Endometrium (tissue), 2 donors: Measurements from ENCODE around the gene ALK.

ENCODE experiments used
- FAIRE-seq: peaks from 2 replicates; lab custom pipeline; 2012; peaks lifted over from hg19 to GRCh38; lab: Jason Lieb, UNC
- donor health status: control.
- donor health status: control.

ALK gene

DNA sequence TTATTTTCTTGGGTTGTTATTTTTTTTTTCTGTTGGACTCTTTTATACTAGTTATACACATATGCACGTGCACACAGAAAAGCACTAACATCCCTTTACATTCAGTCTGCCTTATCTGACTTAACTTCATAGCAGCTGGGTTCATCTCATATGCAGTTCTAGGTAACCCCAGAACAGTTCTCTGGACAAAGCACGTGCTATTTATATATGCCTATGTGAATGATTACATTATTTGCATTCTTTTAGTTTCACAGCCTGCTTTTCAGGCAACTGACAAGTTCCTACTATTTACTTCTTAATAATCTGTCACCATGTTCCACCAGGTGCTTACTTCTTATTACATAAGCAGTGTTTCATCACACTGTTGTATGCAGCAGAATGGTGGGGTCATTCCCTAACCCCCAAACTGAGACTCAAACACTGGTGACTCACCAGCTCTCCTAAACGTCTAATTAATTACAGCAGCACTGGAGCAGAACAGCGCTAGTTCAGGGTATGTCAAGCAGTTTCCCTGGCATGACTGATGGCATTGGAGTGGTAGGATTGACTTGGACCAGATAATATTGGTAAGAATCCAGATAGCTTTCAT lies 433.3 kb downstream of the ALK start:
- FAIRE-seq = no peak

DNA sequence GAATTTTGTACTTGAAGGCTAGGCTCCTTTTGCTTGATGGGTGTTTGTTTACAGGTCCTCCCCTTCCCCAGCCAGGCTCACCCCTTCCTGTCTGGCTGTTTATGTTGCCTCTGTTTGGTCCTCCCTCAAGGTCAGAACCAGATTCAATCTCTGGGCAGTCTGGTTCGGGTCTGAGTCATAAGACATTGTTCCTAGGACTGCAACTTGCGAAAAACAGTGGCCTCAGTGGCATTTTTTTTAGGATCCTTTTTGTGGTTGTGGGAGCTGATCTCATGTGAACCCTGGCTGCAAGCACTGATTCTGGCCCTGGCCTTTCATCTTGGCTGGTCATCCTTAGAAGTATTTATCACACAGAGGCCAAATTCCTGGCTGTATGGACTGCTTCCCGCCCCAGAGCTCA lies 435.8 kb downstream of the ALK start:
- no peak for FAIRE-seq

DNA sequence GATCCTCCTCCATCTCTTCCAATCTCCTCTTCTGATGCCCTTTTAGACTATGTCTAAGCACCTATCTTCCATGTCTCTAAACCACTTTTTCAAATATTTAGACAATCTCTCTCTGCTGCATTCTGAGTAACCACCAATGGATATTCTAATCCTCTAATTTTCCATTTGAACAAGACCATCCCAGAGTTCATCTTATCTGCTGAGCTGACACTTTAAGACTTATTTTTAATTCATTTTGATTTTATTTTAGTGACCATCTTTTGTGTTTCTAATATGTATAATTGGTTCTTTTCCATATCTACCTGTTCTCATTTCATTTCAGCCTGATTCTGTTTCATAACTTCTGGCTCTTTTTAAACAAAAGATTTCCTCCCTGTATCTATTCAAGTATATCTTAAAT lies 436.3 kb downstream of the ALK start:
- no peak for FAIRE-seq

DNA sequence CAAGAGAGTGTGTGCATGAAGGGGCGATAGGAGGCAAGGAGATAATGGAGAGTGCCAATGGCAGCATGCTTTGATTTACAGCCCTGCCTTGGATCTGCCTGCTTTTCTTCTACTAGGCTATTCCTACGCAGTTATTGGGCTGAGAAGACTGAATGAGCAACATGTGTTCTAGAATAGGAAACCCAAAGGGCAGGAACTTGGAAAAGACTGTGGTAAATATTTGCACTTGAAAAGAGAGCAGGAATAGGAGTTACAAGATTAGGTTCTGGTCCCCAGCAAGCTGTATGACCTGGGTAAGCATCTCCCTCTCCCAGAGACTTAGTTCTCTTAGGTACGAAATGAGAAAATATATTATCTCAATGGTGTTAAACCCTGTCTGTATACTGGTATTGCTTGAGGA lies 438.5 kb downstream of the ALK start:
- FAIRE-seq = no peak

DNA sequence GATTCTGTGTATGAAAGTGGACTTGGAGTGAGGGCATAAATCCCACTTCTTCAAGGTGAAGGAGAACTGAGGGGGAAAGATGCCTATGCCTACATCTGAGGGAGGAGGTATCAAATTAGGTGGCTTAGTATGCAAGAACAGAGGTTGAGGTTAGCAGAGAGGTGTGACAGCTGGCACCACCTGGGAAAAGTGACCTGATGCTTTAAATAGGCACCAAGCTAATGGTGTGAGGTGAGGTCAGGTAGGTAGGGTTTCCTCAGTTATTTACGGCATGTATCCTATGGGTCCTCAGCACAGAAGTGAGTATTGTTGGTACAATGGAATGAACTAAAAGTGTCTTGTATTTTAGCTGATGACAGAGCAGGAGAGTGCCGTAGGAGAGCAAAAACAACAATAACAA lies 439.0 kb downstream of the ALK start:
- no peak for FAIRE-seq

DNA sequence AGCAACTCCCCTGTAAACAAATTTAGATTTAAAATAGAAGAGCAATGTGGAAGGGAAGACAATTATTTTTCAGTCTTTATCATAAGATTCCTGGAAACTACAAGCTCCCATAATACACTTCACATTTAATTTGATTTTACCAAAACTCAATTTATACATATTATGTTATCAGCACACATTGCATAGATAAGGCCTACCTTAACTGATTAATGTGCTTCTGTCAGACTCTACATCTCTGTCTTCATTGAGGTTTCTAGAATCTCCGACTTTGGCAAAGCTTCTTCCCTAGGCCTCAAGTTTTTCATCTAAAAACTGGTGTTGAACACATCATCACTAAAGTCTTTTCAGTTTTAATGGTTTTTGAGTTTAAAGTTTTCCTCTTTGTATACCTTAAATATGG lies 440.1 kb downstream of the ALK start:
- no peak for FAIRE-seq

DNA sequence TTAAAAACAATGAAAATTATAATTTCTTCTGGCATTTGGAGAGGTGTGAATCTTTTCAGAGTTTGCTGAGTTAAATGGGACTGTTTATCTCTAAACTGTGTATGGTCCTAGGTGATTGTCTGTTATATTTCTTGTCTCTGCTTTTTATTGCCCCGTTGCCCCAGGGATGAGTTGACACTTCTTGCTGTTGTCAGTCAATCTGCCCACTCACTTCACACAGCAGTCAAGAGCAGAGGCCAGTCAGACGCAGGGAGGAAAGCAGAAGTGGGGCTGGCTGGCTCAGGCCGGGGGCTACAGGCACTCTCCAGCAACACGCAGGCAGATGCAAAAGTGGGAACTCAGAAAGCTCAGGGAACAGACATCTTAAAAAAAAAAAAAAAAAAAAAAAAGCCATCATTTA lies 441.0 kb downstream of the ALK start:
- FAIRE-seq = no peak

DNA sequence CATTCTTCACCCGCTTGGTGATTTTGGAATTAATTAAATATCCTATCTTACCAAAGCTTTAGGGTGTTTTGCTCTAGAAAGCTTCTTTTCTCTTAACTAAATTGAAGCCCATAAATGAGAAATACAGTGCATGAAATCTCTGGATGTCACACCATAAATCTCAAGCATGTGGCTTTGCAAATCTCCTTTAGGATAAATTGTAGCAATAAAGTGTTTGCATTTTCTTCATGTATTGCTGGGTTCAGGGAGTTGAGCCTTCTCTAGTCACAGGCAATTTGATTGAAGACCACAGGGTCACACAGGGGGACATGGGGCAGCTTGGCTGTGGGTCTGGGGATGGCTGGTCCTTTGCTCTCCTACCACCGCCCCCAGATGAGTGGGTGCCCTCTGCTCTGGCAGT lies 442.0 kb downstream of the ALK start:
- FAIRE-seq = no peak

DNA sequence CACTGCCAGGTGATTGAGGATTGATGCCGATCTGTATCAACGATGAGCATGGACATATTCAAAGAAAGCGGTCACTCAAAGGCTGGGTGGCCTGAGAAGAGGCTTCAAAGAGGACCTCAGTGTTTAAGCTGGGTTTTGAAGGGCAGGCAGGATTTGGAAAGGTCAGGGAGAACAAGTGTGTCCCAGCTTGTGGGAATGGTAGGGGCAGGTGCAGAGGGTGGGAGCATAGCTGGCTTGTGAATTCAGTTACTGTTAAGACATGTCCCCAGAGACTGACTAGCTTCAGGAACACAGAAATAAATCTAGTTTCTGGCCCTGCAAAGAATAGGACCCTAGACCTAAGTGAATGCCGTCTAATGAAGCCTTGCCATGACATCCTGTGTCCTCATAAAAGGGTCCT lies 442.7 kb downstream of the ALK start:
- no peak for FAIRE-seq

DNA sequence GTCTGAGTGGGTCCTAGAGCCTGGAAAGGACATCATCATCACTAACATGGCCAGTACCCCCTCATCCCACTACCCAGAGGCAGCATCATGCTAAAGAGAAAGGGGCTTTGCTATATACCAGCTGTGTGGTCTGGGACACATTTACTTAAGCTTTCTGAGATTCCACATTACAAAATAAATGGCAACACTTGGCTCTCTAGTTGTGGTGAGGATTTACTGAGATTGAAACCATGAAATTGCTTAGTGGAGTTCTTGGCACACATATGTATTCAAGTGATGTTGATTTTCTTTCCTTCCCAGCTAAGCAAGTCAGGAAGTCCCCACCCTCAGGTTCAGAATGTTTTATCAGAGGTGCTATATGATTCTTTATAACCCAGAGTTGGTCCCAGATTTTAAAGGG lies 444.2 kb downstream of the ALK start:
- no peak for FAIRE-seq

DNA sequence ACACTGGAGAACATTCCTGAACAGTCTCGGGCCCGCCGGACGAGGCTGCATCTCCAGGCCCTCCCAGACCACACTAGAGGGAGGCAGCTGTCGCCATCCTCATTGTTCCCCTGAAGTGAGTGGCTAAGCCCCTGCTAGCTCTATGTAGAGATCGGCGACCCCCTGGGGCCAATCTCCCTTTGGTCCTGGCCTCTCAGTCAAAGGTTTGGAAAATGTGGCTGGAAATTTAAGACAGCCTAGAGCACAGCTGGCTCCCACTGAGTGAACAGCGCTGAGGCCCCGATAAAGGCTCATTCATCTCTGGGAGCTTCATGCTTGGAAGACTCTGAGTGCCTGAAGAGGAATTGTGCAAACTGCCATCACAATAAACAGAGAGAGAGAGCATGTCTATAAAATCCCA lies 445.9 kb downstream of the ALK start:
- FAIRE-seq = no peak

DNA sequence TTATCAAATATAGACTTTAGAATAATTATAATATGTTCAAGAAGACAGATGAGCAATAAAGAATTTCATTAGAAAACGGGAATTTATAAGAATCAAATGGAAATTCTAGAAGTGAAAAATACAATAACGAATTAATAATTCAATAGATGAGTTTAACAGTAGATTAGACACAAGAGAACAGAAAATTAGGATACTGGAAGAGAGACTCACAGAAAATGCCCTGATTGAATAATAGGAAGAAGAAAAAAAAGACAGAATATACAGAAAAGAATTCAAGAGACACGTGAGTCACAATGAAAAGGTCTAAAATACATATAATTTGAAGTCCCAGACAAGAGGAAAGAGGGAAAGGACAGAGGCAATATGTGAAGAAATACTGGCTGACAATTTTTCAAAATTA lies 451.4 kb downstream of the ALK start:
- no peak for FAIRE-seq

DNA sequence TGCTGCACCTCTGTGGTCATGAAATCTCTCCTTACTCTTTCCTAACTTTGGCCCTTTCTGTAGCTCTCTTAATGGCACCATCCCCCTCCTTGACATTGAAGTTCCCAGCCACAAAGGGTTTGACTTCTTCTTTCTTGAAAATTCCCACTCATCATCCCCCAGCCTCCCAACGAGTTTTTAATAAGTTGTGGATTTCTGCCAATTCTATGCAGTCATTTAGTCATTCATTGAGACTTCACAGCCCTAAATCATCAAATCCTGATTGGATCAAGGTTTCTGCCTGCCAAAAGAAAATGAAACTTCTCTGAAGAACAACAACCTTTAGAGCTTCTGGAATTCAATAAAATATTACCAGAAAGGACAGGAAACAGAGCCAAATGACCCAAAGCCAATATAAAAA lies 451.9 kb downstream of the ALK start:
- no peak for FAIRE-seq

DNA sequence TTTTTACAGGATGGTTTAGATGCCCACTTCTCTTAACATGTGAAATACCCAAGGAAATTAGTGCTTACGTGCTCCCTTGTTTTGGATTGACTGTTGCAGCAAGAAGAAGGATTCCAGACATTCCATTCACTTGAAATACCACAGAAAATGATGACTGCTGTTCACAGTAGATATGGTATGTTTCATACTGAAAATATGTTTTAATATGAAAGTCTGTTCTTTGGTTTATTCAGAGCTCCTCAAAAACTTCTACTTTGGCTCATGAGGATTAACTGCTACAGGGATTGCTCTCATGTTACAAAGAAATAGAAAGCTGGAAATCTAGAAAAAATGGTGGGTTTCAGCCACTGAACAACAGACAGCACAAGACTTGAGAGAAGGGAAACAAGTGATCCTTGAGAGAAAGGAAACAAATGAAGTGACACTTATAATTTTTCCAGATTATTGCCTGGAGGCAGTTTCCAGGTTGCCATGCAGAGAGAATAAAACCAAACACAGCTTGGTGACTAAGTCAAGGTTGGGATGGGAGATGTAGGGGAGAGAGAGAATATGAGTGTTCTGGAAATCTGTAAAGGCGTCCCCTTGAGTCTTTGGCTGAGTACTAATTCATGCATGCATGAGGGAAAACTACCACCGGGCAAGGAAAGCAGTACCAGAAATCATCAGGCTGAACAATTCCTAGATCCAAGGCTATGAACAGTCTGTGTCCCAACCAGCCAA lies 458.0 kb downstream of the ALK start:
- no peak for FAIRE-seq

DNA sequence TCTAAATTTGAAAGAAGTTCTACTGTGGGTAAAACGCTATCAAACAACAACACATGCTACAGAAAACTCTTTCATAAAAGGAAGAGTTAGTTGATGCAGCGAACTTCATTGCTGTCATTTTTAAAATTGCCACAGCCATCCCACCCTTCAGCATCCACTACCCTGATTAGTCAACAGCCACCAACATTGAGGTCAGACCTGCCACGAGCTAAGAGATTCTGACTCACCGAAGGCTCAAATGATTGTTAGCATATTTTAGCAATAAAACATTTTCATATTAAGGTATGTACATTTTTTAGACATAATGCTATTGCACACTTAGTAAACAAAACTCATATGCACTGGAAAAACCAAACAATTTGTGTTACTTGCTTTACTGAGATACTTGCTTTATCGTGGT lies 459.1 kb downstream of the ALK start:
- FAIRE-seq = no peak

DNA sequence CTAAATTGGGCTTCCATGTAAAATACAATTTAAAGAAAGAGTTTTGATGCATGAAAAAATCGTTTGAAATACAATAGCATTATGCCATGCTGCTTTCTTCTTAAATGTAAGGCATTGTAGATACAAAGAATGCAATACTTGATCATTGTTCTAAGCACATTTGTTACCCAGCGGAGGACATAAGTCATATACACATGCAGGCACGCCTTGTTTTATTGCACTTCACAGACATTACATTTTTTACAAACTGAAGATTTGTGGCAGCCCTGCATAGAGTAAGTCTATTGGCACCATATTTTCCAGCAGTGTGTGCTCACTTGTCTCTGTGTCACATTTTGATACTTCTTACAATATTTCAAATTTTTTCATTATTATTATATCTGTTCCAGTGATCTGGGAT lies 461.2 kb downstream of the ALK start:
- no peak for FAIRE-seq

DNA sequence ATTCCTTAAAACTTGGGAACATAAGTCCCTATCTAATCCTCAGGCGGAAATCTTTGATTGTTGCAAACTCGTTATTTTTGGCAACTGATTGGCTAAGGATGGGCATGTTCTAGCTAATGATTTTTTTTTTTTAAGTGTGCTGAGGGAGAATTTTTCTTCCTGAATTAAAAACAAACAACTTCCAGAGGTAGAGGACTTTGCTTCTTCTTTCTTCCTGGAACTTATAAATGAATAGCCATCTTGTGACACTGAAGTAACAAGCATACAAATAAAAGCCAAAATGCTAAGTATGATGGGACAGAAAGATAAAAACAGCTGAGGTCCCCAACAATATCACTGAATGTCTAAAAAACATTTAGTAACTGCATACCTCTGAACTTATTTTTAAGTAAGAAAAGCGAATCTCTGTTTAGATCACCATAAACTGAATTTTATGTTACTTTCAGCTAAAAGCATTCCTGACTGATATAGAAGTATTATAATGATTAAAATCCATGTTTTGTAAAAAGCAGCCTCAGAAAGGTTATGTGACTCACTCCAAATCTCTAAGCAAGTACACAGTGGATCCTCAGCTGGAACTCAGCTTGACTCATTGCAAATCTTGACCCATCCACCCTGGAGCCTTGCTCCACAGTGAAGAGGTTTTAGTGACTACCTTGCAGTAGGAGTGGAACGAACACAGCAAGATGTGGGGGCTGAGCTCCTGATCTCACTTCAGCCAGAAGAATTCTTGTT lies 461.8 kb downstream of the ALK start:
- FAIRE-seq = no peak

DNA sequence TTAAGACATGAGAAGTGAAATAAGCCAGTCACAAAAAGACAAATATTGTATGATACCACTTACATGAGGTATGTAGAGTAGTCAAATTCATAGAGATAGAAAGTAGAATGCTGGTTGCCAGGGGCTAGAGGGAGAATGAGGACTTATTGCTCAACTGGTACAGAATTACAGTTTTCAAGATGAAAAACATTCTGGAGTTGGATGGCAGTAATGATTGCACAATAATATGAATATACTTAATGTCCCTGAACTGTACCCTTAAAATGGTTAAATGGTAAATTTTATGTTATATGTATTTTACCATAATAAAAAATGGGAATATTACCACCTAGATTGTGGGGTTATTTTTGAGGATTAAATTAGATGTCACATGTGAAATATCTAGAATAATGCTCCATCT lies 465.0 kb downstream of the ALK start:
- no peak for FAIRE-seq

DNA sequence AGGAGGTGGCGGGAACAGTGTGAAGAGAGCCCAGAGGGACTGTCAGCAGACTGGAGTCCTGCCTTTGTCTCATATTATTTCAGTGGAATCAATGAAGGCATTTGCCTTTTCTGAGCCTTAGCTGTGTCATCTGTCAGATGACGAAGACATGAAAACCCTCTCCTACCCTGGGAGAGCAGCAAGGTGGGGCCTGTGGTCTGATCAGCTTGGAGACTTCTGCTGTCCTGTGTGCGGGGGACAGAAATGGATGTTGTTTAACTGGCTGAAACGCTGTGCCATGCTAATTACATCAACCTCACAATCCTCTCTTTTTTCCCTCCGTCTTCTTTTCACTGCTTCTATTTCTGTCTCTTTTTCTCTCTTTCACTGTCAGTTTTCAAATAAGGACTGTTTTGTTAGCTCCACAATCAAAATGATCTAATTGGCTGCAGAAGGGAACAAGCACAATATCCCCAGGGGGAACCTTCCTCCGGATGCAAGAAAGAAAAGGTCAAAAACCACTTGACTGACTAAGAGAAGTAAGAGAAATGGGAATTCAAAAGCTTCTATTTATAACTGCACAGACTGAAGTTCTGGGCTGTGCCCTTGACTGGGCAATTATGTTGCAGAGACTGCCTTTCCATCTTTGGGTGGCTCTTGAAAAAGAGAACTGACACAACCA lies 466.1 kb downstream of the ALK start:
- no peak for FAIRE-seq

DNA sequence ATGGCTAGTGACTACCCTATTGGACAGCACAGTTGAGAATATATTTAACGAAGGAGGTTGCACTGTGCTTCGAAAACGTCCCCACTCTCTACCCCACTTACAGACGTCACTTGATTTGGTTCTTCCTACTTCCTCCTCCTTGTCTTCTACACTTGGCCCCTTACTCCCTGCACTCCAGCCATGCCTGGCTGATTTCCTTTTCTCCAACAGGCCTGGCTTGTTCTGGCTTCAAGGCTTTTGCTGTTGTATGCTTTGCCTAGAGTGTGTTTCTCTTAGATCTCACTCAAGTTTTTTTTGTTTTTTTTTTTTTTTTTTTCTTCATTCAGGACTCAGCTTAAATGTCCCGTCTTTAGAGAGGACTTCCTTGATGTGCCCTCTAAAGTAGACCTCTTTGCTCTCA lies 469.4 kb downstream of the ALK start:
- FAIRE-seq = no peak

DNA sequence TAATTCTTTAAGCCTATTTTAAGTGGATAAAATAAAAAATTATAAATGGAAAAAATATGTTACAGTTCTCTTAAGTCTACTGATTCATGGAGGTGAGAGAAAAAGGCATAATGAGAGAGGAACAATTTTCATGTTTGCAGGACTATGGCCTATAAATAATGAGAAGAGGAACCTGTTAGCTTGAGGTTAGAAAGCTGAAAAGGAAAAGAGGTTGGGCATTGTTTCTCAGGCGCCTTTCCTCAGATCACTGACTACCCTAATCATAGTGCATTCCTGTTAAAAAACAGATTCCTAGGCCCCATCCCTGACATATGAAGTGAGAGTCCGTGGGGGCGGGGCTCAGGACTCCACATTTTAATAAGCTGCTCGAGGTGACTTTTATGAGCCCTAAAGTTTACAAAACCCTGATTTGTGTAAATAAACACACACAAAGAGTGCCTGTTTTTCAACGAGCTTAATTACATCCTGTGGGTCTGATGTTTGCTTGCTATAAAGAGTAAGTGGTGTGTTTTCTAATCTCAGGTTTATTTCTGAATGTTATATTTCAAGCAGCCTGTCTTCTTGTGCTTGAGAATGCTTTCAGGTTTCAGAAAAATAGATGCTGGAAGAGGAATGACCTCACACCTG lies 470.7 kb downstream of the ALK start:
- FAIRE-seq = no peak

DNA sequence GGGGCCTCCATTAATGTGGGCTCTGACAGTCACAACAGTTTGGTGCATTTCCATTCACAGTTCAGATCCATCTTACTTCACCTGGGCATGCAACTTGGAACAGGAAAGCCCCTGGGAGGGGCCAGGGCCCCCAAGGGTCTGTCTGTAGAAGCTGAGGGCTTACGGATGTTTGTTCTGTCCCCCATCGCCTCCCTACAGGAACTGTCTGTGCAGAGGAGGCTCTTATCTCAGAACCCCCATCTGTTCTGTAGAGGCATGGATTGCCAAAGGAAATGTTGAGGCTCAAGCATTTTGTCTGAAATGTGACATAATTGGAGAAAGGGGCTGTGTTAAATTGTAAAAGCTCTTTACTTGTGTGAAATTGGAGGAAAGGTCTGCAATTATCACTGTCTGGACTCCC lies 471.9 kb downstream of the ALK start:
- FAIRE-seq = no peak
